SK-N-SH (cell line): ENCODE results near the gene GPX7.

Experiments
- CTCF ChIP-seq: fragments of 200-600 bp; sonication (generic); IDR thresholded peaks from 2 replicates; pipeline ENCODE4 v1.6.1; 2017; ENCODE audit warnings: antibody characterized with exemption, mild to moderate bottlenecking, moderate library complexity
- EP300 ChIP-seq, 2 experiments: IDR thresholded peaks; 2 replicates each; pipeline versions ENCODE4 v1.4.0 to v1.6.1; 2012; ENCODE audit warnings: borderline replicate concordance in 1 of 2, low read depth in 1 of 2, low read length in 1 of 2
- JUND ChIP-seq: IDR thresholded peaks from 2 replicates; pipeline ENCODE4 v1.4.0; 2012
- MAX ChIP-seq: IDR thresholded peaks from 2 replicates; pipeline ENCODE4 v1.4.0; 2012; ENCODE audit warnings: low read depth
- POLR2AphosphoS5 ChIP-seq: IDR thresholded peaks from 2 replicates; pipeline ENCODE4 v1.6.1; 2012; ENCODE audit warnings: low read depth, low read length
- RAD21 ChIP-seq: IDR thresholded peaks from 2 replicates; pipeline ENCODE4 v1.6.1; 2012; ENCODE audit warnings: mild to moderate bottlenecking, low read length
- TEAD4 ChIP-seq: IDR thresholded peaks from 2 replicates; pipeline ENCODE4 v1.4.0; 2012; ENCODE audit warnings: mild to moderate bottlenecking, borderline replicate concordance; ENCODE audit not compliant: insufficient read depth
- YY1 ChIP-seq: IDR thresholded peaks from 2 replicates; pipeline ENCODE4 v1.4.0; 2012; ENCODE audit warnings: low read depth, mild to moderate bottlenecking

- no peak for TF ChIP-seq YY1
- TF ChIP-seq RAD21, result no peak
- no peak for TF ChIP-seq POLR2AphosphoS5
- no peak for TF ChIP-seq CTCF
- no peak for TF ChIP-seq MAX
- TF ChIP-seq JUND, result no peak
- TF ChIP-seq EP300 (IDR thresholded peaks at IDR 0.05; ENCODE audit: borderline replicate concordance in 1 of 2, low read depth in 1 of 2, low read length in 1 of 2), result no peak
- no peak for TF ChIP-seq TEAD4
Observed at GRCh38 chr1:52631759-52632331, 29.7 kb downstream of the GPX7 start.
